ENCODE measurements around the gene SLC4A5.

SLC4A5 gene

GRCh38 chr2:74343316-74343715, at the start of gene SLC4A5:
SLC4A5 (minus strand) TSS chr2:74343416; CDS start chr2:74315023, 28,393 bp downstream.
- no peak for DNase-seq (ENCODE audit: low read depth)

GRCh38 chr2:74392449-74392743, 49.2 kb upstream of the SLC4A5 start:
- no peak for DNase-seq (ENCODE audit: low read depth)

GRCh38 chr2:74391580-74392448, 48.6 kb upstream of the SLC4A5 start:
- peak; percentile 90 for DNase-seq (ENCODE audit: low read depth)

GRCh38 chr2:74391209-74391579, 48.0 kb upstream of the SLC4A5 start:
- no peak for DNase-seq (ENCODE audit: low read depth)

GRCh38 chr2:74390606-74391005, 47.4 kb upstream of the SLC4A5 start:
- DNase-seq (ENCODE audit: low read depth) = no peak

- DNase-seq (ENCODE audit: low read depth) = no peak
These were observed 44.1 kb upstream of the SLC4A5 start for GRCh38 chr2:74387346-74387745.

- no peak for DNase-seq (ENCODE audit: low read depth)
These were observed 42.2 kb upstream of the SLC4A5 start for GRCh38 chr2:74385396-74385795.

- no peak for DNase-seq (ENCODE audit: low read depth)
These were observed 40.8 kb upstream of the SLC4A5 start for GRCh38 chr2:74384051-74384450.

- no peak for DNase-seq (ENCODE audit: low read depth)
These were observed 40.0 kb upstream of the SLC4A5 start for GRCh38 chr2:74383254-74383653.

GRCh38 chr2:74381751-74382150, 38.5 kb upstream of the SLC4A5 start:
- no peak for DNase-seq (ENCODE audit: low read depth)

- no peak for DNase-seq (ENCODE audit: low read depth)
These were observed 36.9 kb upstream of the SLC4A5 start, which contains the start of gene DCTN1 for GRCh38 chr2:74379851-74380789. DCTN1 (minus strand) TSS chr2:74380311; CDS start chr2:74380037, 274 bp downstream.

- no peak for DNase-seq (ENCODE audit: low read depth)
These were observed 34.8 kb upstream of the SLC4A5 start for GRCh38 chr2:74378007-74378406.

- DNase-seq (ENCODE audit: low read depth) = no peak
These were observed 32.6 kb upstream of the SLC4A5 start for GRCh38 chr2:74375838-74376237.

GRCh38 chr2:74374509-74375205, 31.4 kb upstream of the SLC4A5 start:
- no peak for DNase-seq (ENCODE audit: low read depth)

GRCh38 chr2:74373985-74374384, 30.8 kb upstream of the SLC4A5 start:
- DNase-seq (ENCODE audit: low read depth) = no peak

- no peak for DNase-seq (ENCODE audit: low read depth)
These were observed 30.0 kb upstream of the SLC4A5 start for GRCh38 chr2:74373221-74373676.

GRCh38 chr2:74372674-74373073, 29.5 kb upstream of the SLC4A5 start:
- no peak for DNase-seq (ENCODE audit: low read depth)

- no peak for DNase-seq (ENCODE audit: low read depth)
These were observed 28.2 kb upstream of the SLC4A5 start for GRCh38 chr2:74371421-74371820.

- DNase-seq (ENCODE audit: low read depth) = no peak
These were observed 26.8 kb upstream of the SLC4A5 start for GRCh38 chr2:74369976-74370375.

- DNase-seq (ENCODE audit: low read depth) = no peak
These were observed 25.3 kb upstream of the SLC4A5 start for GRCh38 chr2:74368499-74368898.

- no peak for DNase-seq (ENCODE audit: low read depth)
These were observed 24.6 kb upstream of the SLC4A5 start for GRCh38 chr2:74367789-74368188.

- DNase-seq (ENCODE audit: low read depth) = no peak
These were observed 22.8 kb upstream of the SLC4A5 start for GRCh38 chr2:74366036-74366435.

All from activated T-helper 1 cell treated with Interleukin-2 at 50 U/mL for 16 hours (primary cell).